ENCODE data around the gene DGCR2. TPM values are rescaled to one million over a fixed set of nuclear protein-coding genes. Genes with fewer than 3 reads are reported as not detected.
"Not testable (repeated sequence)": the region's sequence is repeated elsewhere in the genome, so short reads cannot be mapped to it uniquely, and the experiment has no call there.

The DGCR2 gene
- total and polyA plus RNA-seq, 2 of the 4 experiments (the other 2 are of a cell fraction): 17.2 to 35.4 TPM

DNA sequence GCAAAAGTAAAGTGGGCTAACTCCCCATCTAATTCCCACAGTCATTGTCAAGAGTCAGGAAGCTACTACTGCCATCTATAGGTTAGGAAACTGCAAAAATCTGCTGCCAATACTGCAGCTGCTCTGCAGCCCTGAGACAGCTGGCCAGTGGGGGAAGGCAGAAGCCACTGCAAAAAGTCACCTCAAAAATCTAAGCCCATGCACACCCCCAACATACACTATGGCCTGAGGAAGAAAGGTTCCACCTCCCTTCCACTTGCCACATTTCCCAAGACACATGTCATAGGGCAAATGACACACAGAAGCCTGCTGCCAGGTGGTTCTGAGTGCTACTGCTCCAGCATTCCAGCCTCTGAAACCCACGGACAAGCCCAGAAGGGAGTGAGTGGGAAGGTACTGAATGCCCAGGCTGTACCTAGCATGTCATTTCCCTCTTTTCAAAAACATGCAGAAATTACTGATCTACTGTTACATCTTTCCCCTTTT lies 36.9 kb downstream of the DGCR2 start:
- WGBS, 2 experiments (ENCODE audit: extremely low coverage in 2 of 2, insufficient read length in 1 of 2): no CpG with 5 or more reads among the region's 1 CpG
- Histone ChIP-seq H4K20me1 (ENCODE audit: insufficient read depth, low read length) (peaks cover 29% of the 10 kb centered on the region), H3K4me1 (ENCODE audit: control insufficient read depth, insufficient read depth, low read length) (peaks cover 7% of the 10 kb centered on the region), H2AK5ac (ENCODE audit: low read depth, low read length) (no peak overlapping the region), H3K27ac (ENCODE audit: insufficient read depth, low read length) (no peak overlapping the region), H3K18ac (ENCODE audit: low read depth, low read length) (no peak overlapping the region), H3K9me3 (ENCODE audit: control insufficient read depth, insufficient read depth, low read length) (no peaks in the 10 kb centered on the region), H4K91ac (ENCODE audit: insufficient read depth, low read depth, low read length) (no peak overlapping the region), H4K5ac (ENCODE audit: low read depth, low read length) (no peak overlapping the region), H3K4ac (ENCODE audit: low read depth, low read length) (no peak overlapping the region), H2AFZ (replicated peaks; ENCODE audit: low read length, poor library complexity) (no peak overlapping the region), H2BK120ac (ENCODE audit: low read depth, low read length) (no peak overlapping the region), H2BK5ac (ENCODE audit: low read depth, low read length, poor library complexity, severe bottlenecking) (no peak overlapping the region), H3K23ac (ENCODE audit: low read depth, low read length) (no peak overlapping the region), H3K79me1 (ENCODE audit: low read depth in 1 of 2, low read length in 2 of 2) (peaks cover 9 to 45% of the 10 kb centered on the region in 2 experiments; a peak in 3 of 4 replicates), H3K9me1 (ENCODE audit: insufficient read depth, low read length) (peaks cover 11% of the 10 kb centered on the region), H2BK15ac (ENCODE audit: low read depth, low read length) (no peak overlapping the region), H2AK9ac (replicated peaks; ENCODE audit: low read depth, low read length, poor library complexity) (no peak overlapping the region), H3K4me2 (ENCODE audit: low read depth, low read length) (no peak overlapping the region), H3K14ac (replicated peaks; ENCODE audit: low read depth, low read length) (no peak overlapping the region), H3K9ac (ENCODE audit: low read depth, low read length) (no peak overlapping the region), H4K8ac (ENCODE audit: low read depth in 2 of 2, low read length in 2 of 2) (no peak overlapping the region), H2BK20ac (ENCODE audit: low read depth, low read length) (no peak overlapping the region), H3K27me3 (ENCODE audit: control insufficient read depth, insufficient read depth, low read length) (no peaks in the 10 kb centered on the region), H3K36me3 (ENCODE audit: control insufficient read depth, insufficient read depth, low read length) (peaks cover 14% of the 10 kb centered on the region), H3K56ac (ENCODE audit: extremely low read depth, insufficient read depth, low read length) (no peak overlapping the region), H3K4me3 (ENCODE audit: insufficient read depth, low read depth, low read length) (no peak overlapping the region)
- BruUV-seq (replicated peaks): no TSS peak
- dilution Hi-C loops (cut with HindIII; ENCODE audit: low sequenced_read_pairs, unreplicated experiment) (no loop called here), in situ Hi-C loops (cut with MboI; ENCODE audit: low sequenced_read_pairs) (no loop called here), intact Hi-C loops (cut with micrococcal nuclease) (no loop called here)
- TF ChIP-seq, protein P1, sequence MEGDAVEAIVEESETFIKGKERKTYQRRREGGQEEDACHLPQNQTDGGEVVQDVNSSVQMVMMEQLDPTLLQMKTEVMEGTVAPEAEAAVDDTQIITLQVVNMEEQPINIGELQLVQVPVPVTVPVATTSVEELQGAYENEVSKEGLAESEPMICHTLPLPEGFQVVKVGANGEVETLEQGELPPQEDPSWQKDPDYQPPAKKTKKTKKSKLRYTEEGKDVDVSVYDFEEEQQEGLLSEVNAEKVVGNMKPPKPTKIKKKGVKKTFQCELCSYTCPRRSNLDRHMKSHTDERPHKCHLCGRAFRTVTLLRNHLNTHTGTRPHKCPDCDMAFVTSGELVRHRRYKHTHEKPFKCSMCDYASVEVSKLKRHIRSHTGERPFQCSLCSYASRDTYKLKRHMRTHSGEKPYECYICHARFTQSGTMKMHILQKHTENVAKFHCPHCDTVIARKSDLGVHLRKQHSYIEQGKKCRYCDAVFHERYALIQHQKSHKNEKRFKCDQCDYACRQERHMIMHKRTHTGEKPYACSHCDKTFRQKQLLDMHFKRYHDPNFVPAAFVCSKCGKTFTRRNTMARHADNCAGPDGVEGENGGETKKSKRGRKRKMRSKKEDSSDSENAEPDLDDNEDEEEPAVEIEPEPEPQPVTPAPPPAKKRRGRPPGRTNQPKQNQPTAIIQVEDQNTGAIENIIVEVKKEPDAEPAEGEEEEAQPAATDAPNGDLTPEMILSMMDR (conservative IDR thresholded peaks at IDR 0.05; ENCODE audit: low read depth, low read length): peak; percentile 49
- TF ChIP-seq RAD21 (IDR thresholded peaks at IDR 0.05; ENCODE audit: low read length) (peak; percentile 48), SMC3 (IDR thresholded peaks at IDR 0.05; ENCODE audit: low read depth, low read length) (peak; percentile 21; the same call in 1 of the 2 replicates), NFE2L2 (IDR thresholded peaks at IDR 0.05; ENCODE audit: low read depth, low read length) (no peak), MAFK (IDR thresholded peaks at IDR 0.05; ENCODE audit: low read depth, low read length) (no peak)
- ChIA-PET POLR2A (ENCODE audit: unreplicated experiment) (no interaction called here), CTCF (interaction anchor here (0.9 to 1.0 kb wide), 2 partner anchors 11 to 12 kb away, joined by 4 read pairs; no protein-coding TSS in a partner anchor)
- DNase-seq (peak; percentile 52), ATAC-seq (ENCODE audit: low read depth) (peak; percentile 67)

DNA sequence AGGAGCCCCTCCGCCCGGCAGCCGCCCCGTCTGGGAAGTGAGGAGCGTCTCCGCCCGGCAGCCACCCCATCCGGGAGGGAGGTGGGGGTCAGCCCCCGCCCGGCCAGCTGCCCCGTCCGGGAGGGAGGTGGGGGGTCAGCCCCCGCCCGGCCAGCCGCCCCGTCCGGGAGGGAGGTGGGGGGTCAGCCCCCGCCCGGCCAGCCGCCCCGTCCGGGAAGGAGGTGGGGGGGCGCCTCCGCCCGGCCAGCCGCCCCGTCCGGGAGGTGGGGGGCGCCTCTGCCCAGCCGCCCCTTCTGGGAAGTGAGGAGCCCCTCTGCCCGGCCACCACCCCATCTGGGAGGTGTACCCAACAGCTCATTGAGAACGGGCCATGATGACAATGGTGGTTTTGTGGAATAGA lies 37.6 kb downstream of the DGCR2 start:
- ATAC-seq (ENCODE audit: low read depth); in situ Hi-C loops (cut with MboI; ENCODE audit: low sequenced_read_pairs); DNase-seq; H2AFZ ChIP-seq (replicated peaks; ENCODE audit: low read length, poor library complexity); H3K18ac ChIP-seq (ENCODE audit: low read depth, low read length); H3K4me3 ChIP-seq (ENCODE audit: insufficient read depth, low read depth, low read length); H3K9me3 ChIP-seq (ENCODE audit: control insufficient read depth, insufficient read depth, low read length); H2AK9ac ChIP-seq (replicated peaks; ENCODE audit: low read depth, low read length, poor library complexity); H2BK20ac ChIP-seq (ENCODE audit: low read depth, low read length); H2BK5ac ChIP-seq (ENCODE audit: low read depth, low read length, poor library complexity, severe bottlenecking); H2BK120ac ChIP-seq (ENCODE audit: low read depth, low read length); POLR2A ChIA-PET (ENCODE audit: unreplicated experiment); H2AK5ac ChIP-seq (ENCODE audit: low read depth, low read length); H3K4ac ChIP-seq (ENCODE audit: low read depth, low read length); H3K4me1 ChIP-seq (ENCODE audit: control insufficient read depth, insufficient read depth, low read length); H4K91ac ChIP-seq (ENCODE audit: insufficient read depth, low read depth, low read length); H3K56ac ChIP-seq (ENCODE audit: extremely low read depth, insufficient read depth, low read length); H2BK15ac ChIP-seq (ENCODE audit: low read depth, low read length); intact Hi-C loops (cut with micrococcal nuclease); H3K27ac ChIP-seq (ENCODE audit: insufficient read depth, low read length); H3K14ac ChIP-seq (replicated peaks; ENCODE audit: low read depth, low read length); dilution Hi-C loops (cut with HindIII; ENCODE audit: low sequenced_read_pairs, unreplicated experiment); H3K4me2 ChIP-seq (ENCODE audit: low read depth, low read length); H4K8ac ChIP-seq (ENCODE audit: low read depth in 2 of 2, low read length in 2 of 2); BruUV-seq (replicated peaks); H3K9ac ChIP-seq (ENCODE audit: low read depth, low read length); H3K27me3 ChIP-seq (ENCODE audit: control insufficient read depth, insufficient read depth, low read length); H3K23ac ChIP-seq (ENCODE audit: low read depth, low read length); H4K5ac ChIP-seq (ENCODE audit: low read depth, low read length): not testable (repeated sequence)
- WGBS, 2 experiments (ENCODE audit: extremely low coverage in 2 of 2, insufficient read length in 1 of 2): no CpG with 5 or more reads among the region's 32 CpGs
- Histone ChIP-seq H3K79me1 (ENCODE audit: low read depth in 1 of 2, low read length in 2 of 2) (peaks cover 9 to 49% of the 10 kb centered on the region in 2 experiments; a peak in 3 of 4 replicates), H4K20me1 (ENCODE audit: insufficient read depth, low read length) (peaks cover 32% of the 10 kb centered on the region), H3K36me3 (ENCODE audit: control insufficient read depth, insufficient read depth, low read length) (peaks cover 18% of the 10 kb centered on the region), H3K9me1 (ENCODE audit: insufficient read depth, low read length) (peaks cover 15% of the 10 kb centered on the region)
- CTCF ChIA-PET: interaction anchor here (0.9 to 1.0 kb wide), 2 partner anchors 10 to 12 kb away, joined by 4 read pairs; no protein-coding TSS in a partner anchor

Measured in IMR-90 (cell line).